Measurements from ENCODE around the gene DNASE1L3. TPM values are rescaled to one million over a fixed set of nuclear protein-coding genes. Genes with fewer than 3 reads are reported as not detected.
A peak's percentile ranks its signal among the peaks of the same experiment; 100 is the strongest.

DNASE1L3 gene
- total and polyA plus RNA-seq, 2 of the 4 experiments (the other 2 are of a cell fraction) = not detected

- CTCF ChIA-PET = no interaction called here
- Histone ChIP-seq H3K56ac (ENCODE audit: extremely low read depth, insufficient read depth, low read length) (no peak overlapping the region), H2AK5ac (ENCODE audit: low read depth, low read length) (no peak overlapping the region), H3K23ac (ENCODE audit: low read depth, low read length) (peak overlapping the region; percentile 42; the same call in 1 of the 2 replicates), H3K27ac (ENCODE audit: insufficient read depth, low read length) (no peak overlapping the region), H3K27me3 (ENCODE audit: control insufficient read depth, insufficient read depth, low read length) (peaks cover 15% of the 10 kb centered on the region), H2BK20ac (ENCODE audit: low read depth, low read length) (no peak overlapping the region), H3K9me1 (ENCODE audit: insufficient read depth, low read length) (no peaks in the 10 kb centered on the region), H2AFZ (replicated peaks; ENCODE audit: low read length, poor library complexity) (peak overlapping the region; percentile 18), H3K4ac (ENCODE audit: low read depth, low read length) (no peak overlapping the region), H3K14ac (replicated peaks; ENCODE audit: low read depth, low read length) (no peak overlapping the region; the same call in 1 of the 2 replicates), H2BK15ac (ENCODE audit: low read depth, low read length) (no peak overlapping the region), H3K79me1 (ENCODE audit: low read depth in 1 of 2, low read length in 2 of 2) (no peaks in the 10 kb centered on the region), H3K9me3 (ENCODE audit: control insufficient read depth, insufficient read depth, low read length) (peaks cover 2% of the 10 kb centered on the region; the same call in 1 of the 2 replicates), H4K91ac (ENCODE audit: insufficient read depth, low read depth, low read length) (no peak overlapping the region), H2BK120ac (ENCODE audit: low read depth, low read length) (no peak overlapping the region), H3K4me2 (ENCODE audit: low read depth, low read length) (no peak overlapping the region), H2AK9ac (replicated peaks; ENCODE audit: low read depth, low read length, poor library complexity) (no peak overlapping the region), H3K9ac (ENCODE audit: low read depth, low read length) (no peak overlapping the region), H3K36me3 (ENCODE audit: control insufficient read depth, insufficient read depth, low read length) (no peaks in the 10 kb centered on the region), H3K4me1 (ENCODE audit: control insufficient read depth, insufficient read depth, low read length) (peaks cover 3% of the 10 kb centered on the region; the same call in 1 of the 2 replicates), H4K8ac (ENCODE audit: low read depth in 2 of 2, low read length in 2 of 2) (no peak overlapping the region), H4K20me1 (ENCODE audit: insufficient read depth, low read length) (no peaks in the 10 kb centered on the region), H2BK5ac (ENCODE audit: low read depth, low read length, poor library complexity, severe bottlenecking) (no peak overlapping the region), H3K4me3 (ENCODE audit: insufficient read depth, low read depth, low read length) (no peak overlapping the region), H3K18ac (ENCODE audit: low read depth, low read length) (no peak overlapping the region), H4K5ac (ENCODE audit: low read depth, low read length) (no peak overlapping the region)
- no peak for DNase-seq
- in situ Hi-C loops (cut with MboI; ENCODE audit: low sequenced_read_pairs) = no loop called here
- WGBS, 2 experiments (ENCODE audit: extremely low coverage in 2 of 2, insufficient read length in 1 of 2) = no CpG with 5 or more reads among the region's 11 CpGs
- ATAC-seq (ENCODE audit: low read depth) = no peak
- intact Hi-C loops (cut with micrococcal nuclease) = no loop called here
- BruUV-seq (replicated peaks) = no TSS peak
- dilution Hi-C loops (cut with HindIII; ENCODE audit: low sequenced_read_pairs, unreplicated experiment) = no loop called here
- no peak for TF ChIP-seq USF2 (IDR thresholded peaks at IDR 0.05; ENCODE audit: low read depth, low read length)
- TF ChIP-seq ELK1 (IDR thresholded peaks at IDR 0.05; ENCODE audit: borderline replicate concordance, low read depth, low read length) = no peak
- TF ChIP-seq NFE2L2 (IDR thresholded peaks at IDR 0.05; ENCODE audit: low read depth, low read length) = no peak
- no peak for TF ChIP-seq MAZ (IDR thresholded peaks at IDR 0.05; ENCODE audit: borderline replicate concordance, low read depth, low read length)
- no peak for TF ChIP-seq CHD1 (IDR thresholded peaks at IDR 0.05; ENCODE audit: low read depth, low read length)
- TF ChIP-seq CTCF (conservative IDR thresholded peaks at IDR 0.05; ENCODE audit: low read depth, low read length) = no peak
- TF ChIP-seq FOS (IDR thresholded peaks at IDR 0.05; ENCODE audit: low read depth, low read length) = no peak
- no peak for TF ChIP-seq CEBPB (IDR thresholded peaks at IDR 0.05; ENCODE audit: low read depth, low read length)
- TF ChIP-seq RFX5 (IDR thresholded peaks at IDR 0.05; ENCODE audit: low read depth, low read length) = no peak
- POLR2A ChIA-PET (ENCODE audit: unreplicated experiment) = no interaction called here
These were observed 9.9 kb downstream of the DNASE1L3 start for GRCh38 chr3:58200846-58201355.

Measured in IMR-90 (cell line).